Psoas muscle (tissue), 8 donors: ENCODE data around the gene PRKN. TPM values are rescaled to one million over a fixed set of nuclear protein-coding genes. Genes with fewer than 3 reads are reported as not detected.

Experiments
- ATAC-seq, 4 donors: fragments of 200-7000 bp; cut with Tn5 transposase; one replicate each; pipeline ENCODE4 v1.9.1; 2020; ENCODE audit warnings: moderate library complexity in 3 of 4, mild to moderate bottlenecking in 2 of 4
- DNase-seq, 2 donors: peaks; one replicate each; pipeline ENCODE4 v3.0.0-alpha.2; 2020
- H3K27ac ChIP-seq: fragments of 200-600 bp; one replicate; pipeline ENCODE4 v1.8.0; 2022
- H3K27me3 ChIP-seq, 3 donors: fragments of 200-600 bp in 1 of 3; one replicate each; pipeline versions ENCODE4 v1.6.1 to v1.8.0; 2013 to 2022; ENCODE audit warnings: low read length in 2 of 3, mild to moderate bottlenecking in 2 of 3, moderate library complexity in 1 of 3; ENCODE audit not compliant: insufficient read depth in 3 of 3
- H3K36me3 ChIP-seq, 2 donors: fragments of 200-600 bp in 1 of 2; one replicate each; pipeline versions ENCODE4 v1.6.1 to v1.8.0; 2013 to 2022; ENCODE audit warnings: low read depth in 1 of 2, mild to moderate bottlenecking in 1 of 2, moderate library complexity in 1 of 2; ENCODE audit not compliant: insufficient read depth in 1 of 2
- H3K4me1 ChIP-seq: fragments of 200-600 bp; one replicate; pipeline ENCODE4 v1.8.0; 2022
- H3K4me3 ChIP-seq: fragments of 200-600 bp; one replicate; pipeline ENCODE4 v1.8.0; 2022; ENCODE audit warnings: mild to moderate bottlenecking
- H3K9me3 ChIP-seq: fragments of 200-600 bp; one replicate; pipeline ENCODE4 v1.8.0; 2022
- CTCF ChIP-seq: fragments of 200-600 bp; IDR thresholded peaks from one replicate; pipeline ENCODE4 v1.8.0; 2022; ENCODE audit warnings: antibody characterized with exemption
- WGBS, 3 donors: extraction: QIAGEN DNeasy Blood & Tissue Kit; methylation state at CpG; one replicate each; pipeline versions ENCODE4 v1.1.6 to v1.1.7; 2013; 5-methylcytosine and 5-hydroxymethylcytosine counted together
- intact Hi-C, 2 donors: fragments of 100-400 bp; cut with DNase I; formaldehyde crosslinking; loops; one replicate each; pipeline versions ENCODE4 v1.11.0 to v1.14.2; 2022
- polyA plus RNA-seq, 3 donors: library from polyadenylated mRNA; stranded (reverse); fragments of 200-250 nt; gene quantifications; one replicate each; pipeline ENCODE4 v1.2.3, GENCODE V29; 2013
- total RNA-seq, 4 donors: library from RNA; stranded (reverse); fragmentation: NEBNext Ultra II Directional in 2 of 4; extraction: Animal tissue kit (Norgen Biotek cat#: 25700) in 2 of 4; gene quantifications; one replicate each; pipeline versions ENCODE4 v1.2.1 to v1.2.4, GENCODE V29; 2021 to 2023
- donor health status: healthy with polysubstance abuse.
- donor health status: DM: no; HTN: no; CAD: no; lungs with moderate emphysema.
- donor health status: Bipolar disorder and iron deficiency.
- donor health status: healthy.
- donor health status: DM: yes; HTN: yes; CAD: no.
- donor health status: DM: no; HTN: no; CAD: no.
- donor health status: DM: no; HTN: no; CAD: no.
- donor health status: DM: yes; HTN: yes; CAD: no.

PRKN gene
- total and polyA plus RNA-seq, 7 donors, result 1.5 to 19.5 (median 11.7) TPM

- WGBS, 3 donors, result 46 to 60% (median 59%) methylated on average over 16 of the region's 16 CpGs
- H3K4me3 ChIP-seq, result no peak overlapping the region
- DNase-seq (no peak), ATAC-seq (no peak)
- no peak for TF ChIP-seq CTCF
- H3K36me3 ChIP-seq, result no peaks in the 10 kb centered on the region
- no peaks in the 10 kb centered on the region for H3K27me3 ChIP-seq
- H3K9me3 ChIP-seq, result no peaks in the 10 kb centered on the region
- intact Hi-C loops, result loop anchor here in 1 of 2 donors (5.0 kb wide), 1 partner anchor 274 kb away; no protein-coding TSS in a partner anchor
- no peak overlapping the region for H3K27ac ChIP-seq
- H3K4me1 ChIP-seq, result peaks cover 13% of the 10 kb centered on the region
These were observed 1304.6 kb downstream of the PRKN start for GRCh38 chr6:161422710-161423680.

- H3K4me3 ChIP-seq, result no peak overlapping the region
- no peak for DNase-seq
- H3K27ac ChIP-seq, result peak overlapping the region; percentile 84
- WGBS, 3 donors, result 9 to 10% (median 10%) methylated on average over 7 of the region's 7 CpGs
- H3K9me3 ChIP-seq, result no peaks in the 10 kb centered on the region
- H3K27me3 ChIP-seq, result no peaks in the 10 kb centered on the region
- peak; percentile 78 for TF ChIP-seq CTCF
- no peaks in the 10 kb centered on the region for H3K36me3 ChIP-seq
- intact Hi-C loops, result loop anchor here in 1 of 2 donors (5.0 to 10.0 kb wide), 2 partner anchors 79 to 276 kb away; no protein-coding TSS in a partner anchor
- peak; percentile 62 to 81 (median 77) for ATAC-seq
- peaks cover 19% of the 10 kb centered on the region for H3K4me1 ChIP-seq
These were observed 1309.1 kb downstream of the PRKN start for GRCh38 chr6:161418463-161418945.

- intact Hi-C loops, result loop anchor here in 1 of 2 donors (5.0 to 10.0 kb wide), 2 partner anchors 79 to 277 kb away; no protein-coding TSS in a partner anchor
- TF ChIP-seq CTCF, result no peak
- ATAC-seq (peak; percentile 51 to 70 (median 59)), DNase-seq (peak; percentile 61 to 69)
- 10 to 21% (median 20%) methylated on average over 8 of the region's 8 CpGs for WGBS, 3 donors
- H3K4me3 ChIP-seq, result no peak overlapping the region
- H3K36me3 ChIP-seq, result no peaks in the 10 kb centered on the region
- H3K4me1 ChIP-seq, result peaks cover 21% of the 10 kb centered on the region
- H3K27ac ChIP-seq, result peak overlapping the region; percentile 84
- no peaks in the 10 kb centered on the region for H3K27me3 ChIP-seq
- no peaks in the 10 kb centered on the region for H3K9me3 ChIP-seq
These were observed 1309.7 kb downstream of the PRKN start for GRCh38 chr6:161417717-161418462.

- Histone ChIP-seq H3K36me3 (no peaks in the 10 kb centered on the region), H3K4me1 (peaks cover 21% of the 10 kb centered on the region), H3K27me3 (no peaks in the 10 kb centered on the region), H3K9me3 (no peaks in the 10 kb centered on the region), H3K4me3 (no peak overlapping the region), H3K27ac (peak overlapping the region; percentile 85)
- ATAC-seq (no peak), DNase-seq (no peak)
- no peak for TF ChIP-seq CTCF
- 39 to 64% (median 47%) methylated on average over 15 to 17 of the region's 17 CpGs for WGBS, 3 donors
- intact Hi-C loops, result loop anchor here in 1 of 2 donors (5.0 to 10.0 kb wide), 2 partner anchors 82 to 279 kb away; no protein-coding TSS in a partner anchor
These were observed 1312.2 kb downstream of the PRKN start for GRCh38 chr6:161415302-161415855.
